HCT116 (cell line): ENCODE results near the gene PDZD4. TPM values are rescaled to one million over a fixed set of nuclear protein-coding genes. Genes with fewer than 3 reads are reported as not detected.

Source experiments
- ATAC-seq: fragments of 200-7000 bp; cut with Tn5 transposase; 2 replicates; pipeline ENCODE4 v1.9.1; 2020; ENCODE audit warnings: mild to moderate bottlenecking, moderate library complexity
- BruUV-seq: library from RNA; stranded (reverse); fragments of 400-500 nt; replicated peaks from 2 replicates; lab custom pipeline; 2021; lab: Mats Ljungman, UMichigan
- CTCF ChIA-PET: fragments of 300-600 bp; sonication (Branson Sonifier 250); formaldehyde crosslinking; loops from one replicate; lab custom pipeline; 2021; ENCODE audit warnings: antibody characterized with exemption; lab: Charles Lee
- POLR2A ChIA-PET: fragments of 300-600, 350-600 bp; sonication (Branson Sonifier 250); formaldehyde crosslinking; loops from one replicate; lab custom pipeline; 2021; ENCODE audit warnings: antibody characterized with exemption; lab: Charles Lee
- RAD21 ChIA-PET, 2 experiments: fragments of 300-600 bp; sonication (Branson Sonifier 250); formaldehyde crosslinking; loops; one replicate each; lab custom pipeline; 2023; ENCODE audit warnings: low total read pairs in 2 of 2; ENCODE audit not compliant: uncharacterized antibody in 2 of 2, unreplicated experiment in 2 of 2, low non-redundant PET in 1 of 2; lab: Charles Lee
- DNase-seq: peaks from one replicate; pipeline ENCODE4 v3.0.0-alpha.2; 2010; ENCODE audit warnings: low read depth, low spot score
- H2AFZ ChIP-seq: fragments of 200-600 bp; shearing (Covaris generic), sonication (generic); 2 replicates; pipeline ENCODE4 v1.6.1; 2017; ENCODE audit warnings: low read depth, mixed run types, mixed read lengths, antibody characterized with exemption, low read length; ENCODE audit not compliant: poor library complexity, severe bottlenecking
- H3K27ac ChIP-seq: 2 replicates; pipeline ENCODE4 v1.5.1; 2012; ENCODE audit warnings: low read depth, low read length
- H3K27me3 ChIP-seq: fragments of 200-600 bp; sonication (generic); 2 replicates; pipeline ENCODE4 v1.6.1; 2016; ENCODE audit warnings: mixed run types, low read length, mixed read lengths; ENCODE audit not compliant: insufficient read depth
- H3K36me3 ChIP-seq, 2 experiments: fragments of 200-500 bp in 1 of 2; fragments of 200-600 bp in 1 of 2; sonication (Bioruptor generic) in 1 of 2; sonication (generic) in 1 of 2; 2 replicates each; pipeline versions ENCODE4 v1.5.1 to v1.6.1; 2014 to 2016; ENCODE audit warnings: low read length in 2 of 2, inconsistent platforms in 1 of 2, mixed read lengths in 1 of 2, mixed run types in 1 of 2; ENCODE audit not compliant: insufficient read depth in 2 of 2, control insufficient read depth in 1 of 2
- H3K4me1 ChIP-seq, 2 experiments: fragments of 200-600 bp in 1 of 2; sonication (generic) in 1 of 2; 2 replicates each; pipeline versions ENCODE4 v1.5.1 to v1.6.1; 2012 to 2017; ENCODE audit warnings: low read length in 2 of 2, inconsistent platforms in 1 of 2, mild to moderate bottlenecking in 1 of 2, mixed read lengths in 1 of 2, mixed run types in 1 of 2, moderate library complexity in 1 of 2; ENCODE audit not compliant: insufficient read depth in 2 of 2, control insufficient read depth in 1 of 2
- H3K4me2 ChIP-seq: fragments of 200-600 bp; sonication (generic); 2 replicates; pipeline ENCODE4 v1.6.1; 2017; ENCODE audit warnings: mixed run types, low read length, mixed read lengths
- H3K4me3 ChIP-seq, 2 experiments: fragments of 200-600 bp in 1 of 2; sonication (generic) in 1 of 2; replicated peaks in 1 of 2; 2 replicates each; pipeline ENCODE4 v1.5.1; 2011 to 2016; ENCODE audit warnings: low read length in 2 of 2, control low read depth in 1 of 2, low read depth in 1 of 2, mild to moderate bottlenecking in 1 of 2, mixed read lengths in 1 of 2, mixed run types in 1 of 2
- H3K79me2 ChIP-seq: fragments of 200-600 bp; sonication (generic); 2 replicates; pipeline ENCODE4 v1.6.1; 2017; ENCODE audit warnings: mild to moderate bottlenecking, mixed run types, low read length, moderate library complexity, mixed read lengths; ENCODE audit not compliant: insufficient read depth
- H3K9ac ChIP-seq: fragments of 200-600 bp; sonication (generic); 2 replicates; pipeline ENCODE4 v1.6.1; 2016; ENCODE audit warnings: low read length, mixed read lengths
- H3K9me2 ChIP-seq: fragments of 200-600 bp; sonication (generic), shearing (Covaris generic); 2 replicates; pipeline ENCODE4 v1.6.1; 2017; ENCODE audit warnings: mixed run types, mild to moderate bottlenecking, moderate library complexity; ENCODE audit not compliant: insufficient read depth
- H3K9me3 ChIP-seq, 2 experiments: fragments of 200-500 bp in 1 of 2; fragments of 200-600 bp in 1 of 2; sonication (Bioruptor generic) in 1 of 2; sonication (generic) in 1 of 2; 2 replicates each; pipeline ENCODE4 v1.6.1; 2014 to 2017; ENCODE audit warnings: low read length in 2 of 2, mixed read lengths in 2 of 2, inconsistent platforms in 1 of 2, low read depth in 1 of 2, mild to moderate bottlenecking in 1 of 2, mixed run types in 1 of 2, moderate library complexity in 1 of 2; ENCODE audit not compliant: control insufficient read depth in 1 of 2, insufficient read depth in 1 of 2
- H4K20me1 ChIP-seq: fragments of 200-600 bp; sonication (generic), shearing (Covaris generic); 2 replicates; pipeline ENCODE4 v1.6.1; 2017; ENCODE audit warnings: mixed run types, mild to moderate bottlenecking, moderate library complexity; ENCODE audit not compliant: insufficient read depth
- CBX3 ChIP-seq: IDR thresholded peaks from 2 replicates; pipeline ENCODE4 v1.6.1; 2012; ENCODE audit warnings: low read depth
- CTCF ChIP-seq, 3 experiments: fragments of 200-600 bp in 1 of 3; sonication (generic) in 1 of 3; IDR thresholded peaks in 2 of 3; conservative IDR thresholded peaks in 1 of 3; 2 replicates each; pipeline ENCODE4 v1.5.1; 2012 to 2017; ENCODE audit warnings: low read depth in 2 of 3, low read length in 2 of 3, antibody characterized with exemption in 1 of 3, borderline replicate concordance in 1 of 3, control low read depth in 1 of 3, mild to moderate bottlenecking in 1 of 3, mixed read lengths in 1 of 3, mixed run types in 1 of 3, moderate library complexity in 1 of 3; ENCODE audit not compliant: insufficient read depth in 1 of 3
- EGR1 ChIP-seq: IDR thresholded peaks from 2 replicates; pipeline ENCODE4 v1.6.1; 2012; ENCODE audit warnings: low read depth
- EZH2phosphoT487 ChIP-seq: fragments of 200-600 bp; IDR thresholded peaks from 2 replicates; pipeline ENCODE4 v1.6.1; 2018; ENCODE audit warnings: antibody characterized with exemption, borderline replicate concordance
- FOSL1 ChIP-seq: IDR thresholded peaks from 2 replicates; pipeline ENCODE4 v1.6.1; 2012; ENCODE audit warnings: low read depth
- JUND ChIP-seq: IDR thresholded peaks from 2 replicates; pipeline ENCODE4 v1.6.1; 2012
- MAX ChIP-seq: IDR thresholded peaks from 2 replicates; pipeline ENCODE4 v1.6.1; 2012
- POLR2A ChIP-seq: IDR thresholded peaks from 2 replicates; pipeline ENCODE4 v1.7.0; 2011; ENCODE audit warnings: borderline replicate concordance; ENCODE audit not compliant: insufficient read depth, insufficient read length; ENCODE audit errors: extremely low read depth
- POLR2AphosphoS5 ChIP-seq: IDR thresholded peaks from 2 replicates; pipeline ENCODE4 v1.6.1; 2011; ENCODE audit warnings: mild to moderate bottlenecking, low read depth, low read length, moderate library complexity
- RAD21 ChIP-seq: IDR thresholded peaks from 2 replicates; pipeline ENCODE4 v1.6.1; 2012; ENCODE audit warnings: low read depth, mild to moderate bottlenecking
- REST ChIP-seq: IDR thresholded peaks from 2 replicates; pipeline ENCODE4 v1.6.1; 2012; ENCODE audit warnings: low read depth
- SRF ChIP-seq: IDR thresholded peaks from 2 replicates; pipeline ENCODE4 v1.6.1; 2012; ENCODE audit warnings: low read depth
- YY1 ChIP-seq: IDR thresholded peaks from 2 replicates; pipeline ENCODE4 v1.6.1; 2011; ENCODE audit warnings: low read length, low read depth, moderate library complexity, mild to moderate bottlenecking; ENCODE audit not compliant: insufficient replicate concordance; ENCODE audit errors: extremely low read depth
- ZNF274 ChIP-seq: fragments of 200-500 bp; sonication (Bioruptor generic); IDR thresholded peaks from 2 replicates; pipeline ENCODE4 v1.6.1; 2014; ENCODE audit warnings: mild to moderate bottlenecking, low read depth, low read length, inconsistent platforms
- intact Hi-C: fragments of 100-400 bp; cut with micrococcal nuclease; formaldehyde crosslinking; loops from 2 replicates; pipeline ENCODE4 v1.10.0; 2022
- total RNA-seq: library from RNA; stranded (reverse); gene quantifications from one replicate; pipeline ENCODE4 v1.2.1, GENCODE V29; 2021; ENCODE audit not compliant: unreplicated experiment

Gene PDZD4
- total RNA-seq, 1 experiment from 2014 or later: 0.30 TPM

- H4K20me1 ChIP-seq: no peaks in the 10 kb centered on the region
- BruUV-seq: no TSS peak
- no peak for TF ChIP-seq POLR2A
- no peak for TF ChIP-seq SRF
- TF ChIP-seq CBX3: no peak
- TF ChIP-seq POLR2AphosphoS5: no peak
- TF ChIP-seq FOSL1: no peak
- ChIA-PET CTCF (no interaction called here), POLR2A (no interaction called here), RAD21 (no interaction called here)
- no peak for ATAC-seq
- intact Hi-C loops: no loop called here
- no peaks in the 10 kb centered on the region for H3K79me2 ChIP-seq
- H3K9ac ChIP-seq: no peak overlapping the region
- no peak overlapping the region for H3K27ac ChIP-seq
- no peak for DNase-seq
- no peaks in the 10 kb centered on the region for H3K9me2 ChIP-seq
- no peaks in the 10 kb centered on the region for H3K27me3 ChIP-seq
- no peak overlapping the region for H2AFZ ChIP-seq
- H3K4me2 ChIP-seq: no peak overlapping the region
- no peaks in the 10 kb centered on the region for H3K4me1 ChIP-seq
- H3K9me3 ChIP-seq: no peaks in the 10 kb centered on the region
- no peaks in the 10 kb centered on the region for H3K36me3 ChIP-seq
- no peak overlapping the region for H3K4me3 ChIP-seq
Measured at GRCh38 chrX:153867671-153868070, 37.3 kb upstream of the PDZD4 start.

- no peaks in the 10 kb centered on the region for H3K4me1 ChIP-seq
- no peaks in the 10 kb centered on the region for H3K9me2 ChIP-seq
- H3K9me3 ChIP-seq: no peaks in the 10 kb centered on the region
- POLR2A ChIA-PET: no interaction called here
- BruUV-seq: no TSS peak
- no peaks in the 10 kb centered on the region for H3K27me3 ChIP-seq
- CTCF ChIA-PET: no interaction called here
- no peak overlapping the region for H3K9ac ChIP-seq
- intact Hi-C loops: no loop called here
- no peak for ATAC-seq
- RAD21 ChIA-PET: no interaction called here
- TF ChIP-seq YY1: no peak
- TF ChIP-seq RAD21: no peak
- no peak for TF ChIP-seq REST
- no peak for TF ChIP-seq JUND
- no peak for TF ChIP-seq CTCF (IDR thresholded peaks at IDR 0.05 in 2 of 3, conservative IDR thresholded peaks at IDR 0.05 in 1 of 3; ENCODE audit: borderline replicate concordance in 1 of 3, insufficient read depth in 1 of 3, low read depth in 2 of 3, low read length in 2 of 3)
- TF ChIP-seq POLR2AphosphoS5: no peak
- TF ChIP-seq MAX: no peak
- no peak for TF ChIP-seq POLR2A
- TF ChIP-seq EGR1: no peak
- no peak for TF ChIP-seq ZNF274
- TF ChIP-seq EZH2phosphoT487: no peak
- no peak for TF ChIP-seq CBX3
- TF ChIP-seq, all 23 proteins: peak for 0
- Histone ChIP-seq H2AFZ (no peak overlapping the region), H4K20me1 (no peaks in the 10 kb centered on the region), H3K4me3 (no peak overlapping the region), H3K27ac (no peak overlapping the region), H3K4me2 (no peak overlapping the region), H3K36me3 (no peaks in the 10 kb centered on the region), H3K79me2 (no peaks in the 10 kb centered on the region)
- no peak for DNase-seq
Measured at GRCh38 chrX:153867139-153867538, 36.8 kb upstream of the PDZD4 start.
